GM12865 (cell line): Measurements from ENCODE around the gene ARID2.
A peak's percentile ranks its signal among the peaks of the same experiment; 100 is the strongest.

Experiments used
- DNase-seq: peaks from one replicate; pipeline ENCODE4 v3.0.0; 2010; ENCODE audit warnings: low read depth
- H3K4me3 ChIP-seq: 2 replicates; pipeline ENCODE4 v1.5.1; 2011; ENCODE audit warnings: mild to moderate bottlenecking, low read depth, low read length, control low read depth
- TF ChIP-seq, protein P1 (sequence below): IDR thresholded peaks from 2 replicates; pipeline ENCODE4 v1.5.1; 2011; ENCODE audit warnings: low read length, control low read depth, low read depth, inconsistent platforms; ENCODE audit not compliant: insufficient read depth; ENCODE audit errors: missing control alignments

Gene ARID2

DNA sequence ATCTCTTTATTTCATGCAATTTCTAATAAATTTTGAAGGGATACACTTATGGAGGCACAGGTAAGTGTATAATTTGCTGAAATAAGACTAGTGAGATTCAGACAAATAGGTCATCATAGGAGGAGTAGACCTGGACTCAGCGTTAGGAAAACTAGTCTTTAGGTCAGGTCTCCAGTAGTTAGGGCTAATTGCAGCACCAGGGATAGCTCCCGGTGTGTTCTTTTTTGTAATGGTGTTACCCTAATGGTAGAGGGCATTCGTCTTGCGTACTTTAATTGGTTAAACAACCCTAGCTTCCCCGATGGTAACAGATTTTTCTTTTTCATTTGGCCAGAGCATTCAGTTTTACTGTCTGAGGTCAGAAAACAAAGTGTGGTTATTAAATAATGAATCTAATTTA, 64.9 kb downstream of the ARID2 start:
- no peak for DNase-seq
- TF ChIP-seq, protein P1, sequence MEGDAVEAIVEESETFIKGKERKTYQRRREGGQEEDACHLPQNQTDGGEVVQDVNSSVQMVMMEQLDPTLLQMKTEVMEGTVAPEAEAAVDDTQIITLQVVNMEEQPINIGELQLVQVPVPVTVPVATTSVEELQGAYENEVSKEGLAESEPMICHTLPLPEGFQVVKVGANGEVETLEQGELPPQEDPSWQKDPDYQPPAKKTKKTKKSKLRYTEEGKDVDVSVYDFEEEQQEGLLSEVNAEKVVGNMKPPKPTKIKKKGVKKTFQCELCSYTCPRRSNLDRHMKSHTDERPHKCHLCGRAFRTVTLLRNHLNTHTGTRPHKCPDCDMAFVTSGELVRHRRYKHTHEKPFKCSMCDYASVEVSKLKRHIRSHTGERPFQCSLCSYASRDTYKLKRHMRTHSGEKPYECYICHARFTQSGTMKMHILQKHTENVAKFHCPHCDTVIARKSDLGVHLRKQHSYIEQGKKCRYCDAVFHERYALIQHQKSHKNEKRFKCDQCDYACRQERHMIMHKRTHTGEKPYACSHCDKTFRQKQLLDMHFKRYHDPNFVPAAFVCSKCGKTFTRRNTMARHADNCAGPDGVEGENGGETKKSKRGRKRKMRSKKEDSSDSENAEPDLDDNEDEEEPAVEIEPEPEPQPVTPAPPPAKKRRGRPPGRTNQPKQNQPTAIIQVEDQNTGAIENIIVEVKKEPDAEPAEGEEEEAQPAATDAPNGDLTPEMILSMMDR, result no peak
- H3K4me3 ChIP-seq, result no peak overlapping the region

DNA sequence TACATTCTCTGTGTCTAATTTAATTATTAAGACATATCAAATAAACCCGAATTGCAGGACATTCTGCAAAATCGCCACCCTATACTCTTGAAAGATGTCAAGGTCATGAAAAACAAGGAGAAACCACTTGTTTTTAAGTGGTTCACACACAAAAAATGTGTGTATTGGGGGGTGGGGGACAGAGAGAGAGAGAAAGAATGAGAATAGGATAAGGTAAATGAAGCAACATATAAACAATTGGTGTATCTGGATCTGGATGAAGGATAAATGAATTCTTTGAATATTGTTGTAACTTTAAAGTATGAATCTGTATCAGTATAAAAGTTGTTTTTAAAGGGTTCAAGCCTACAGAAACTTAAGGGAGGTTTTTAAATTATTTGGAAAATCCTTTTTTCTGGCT, 72.1 kb downstream of the ARID2 start:
- no peak overlapping the region for H3K4me3 ChIP-seq
- TF ChIP-seq, protein P1, result no peak
- no peak for DNase-seq

DNA sequence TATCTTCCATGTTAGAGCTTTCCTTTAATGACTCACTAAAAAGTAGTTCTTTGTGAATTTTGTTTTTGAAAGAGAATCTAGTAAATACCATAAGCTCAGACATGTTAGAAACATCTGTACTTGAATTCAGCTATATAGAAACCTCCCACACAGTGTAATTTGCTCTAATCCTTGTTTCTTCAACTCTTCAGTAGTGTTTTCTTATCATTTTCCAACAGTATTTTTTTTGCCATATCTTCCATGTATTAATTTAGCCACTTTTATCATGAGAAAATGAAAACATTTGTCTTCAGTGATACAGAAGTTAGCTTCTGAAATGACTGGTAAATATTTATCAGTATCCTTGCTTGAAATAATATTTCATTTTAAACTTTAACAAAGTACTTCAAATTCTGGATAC, 73.6 kb downstream of the ARID2 start:
- H3K4me3 ChIP-seq, result no peak overlapping the region
- no peak for DNase-seq
- TF ChIP-seq, protein P1, result no peak

DNA sequence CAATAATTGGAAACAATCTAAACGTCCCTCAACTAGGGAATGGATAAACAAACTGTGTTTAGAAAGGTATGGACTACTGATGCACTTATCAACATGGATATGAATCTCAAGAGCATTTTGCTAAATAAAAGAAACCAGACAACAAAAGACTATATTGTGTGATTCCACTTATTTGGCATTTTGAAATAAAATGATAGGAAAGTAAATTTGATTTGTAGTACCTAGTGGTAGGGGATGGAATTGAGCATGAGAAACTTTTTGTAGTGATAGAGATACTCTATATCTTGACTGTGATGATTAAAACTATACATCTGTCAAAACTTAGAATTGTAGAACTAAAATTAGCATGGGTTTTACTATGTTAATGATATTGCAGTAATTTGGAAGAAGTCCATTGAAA, 87.1 kb downstream of the ARID2 start:
- no peak for DNase-seq
- TF ChIP-seq, protein P1, result no peak
- H3K4me3 ChIP-seq, result no peak overlapping the region

DNA sequence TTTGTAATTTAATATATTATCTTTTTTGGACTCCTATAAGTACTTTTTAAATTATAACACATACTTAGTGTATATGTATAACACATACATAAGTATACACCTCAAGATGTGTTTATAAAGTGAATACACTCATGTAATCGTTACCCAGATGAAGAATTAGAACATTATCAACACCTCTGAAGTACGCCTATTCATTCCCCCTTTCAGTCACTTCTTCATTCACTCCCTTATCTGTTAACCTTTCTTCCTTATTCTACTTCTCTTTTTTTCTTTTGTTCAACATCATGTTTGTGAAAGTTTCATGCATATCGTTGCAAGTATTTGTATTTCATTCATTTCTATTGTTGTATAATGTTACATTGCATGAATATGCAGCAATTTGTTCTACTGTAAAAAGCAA, 98.5 kb downstream of the ARID2 start:
- TF ChIP-seq, protein P1, result no peak
- DNase-seq, result no peak
- H3K4me3 ChIP-seq, result no peak overlapping the region

DNA sequence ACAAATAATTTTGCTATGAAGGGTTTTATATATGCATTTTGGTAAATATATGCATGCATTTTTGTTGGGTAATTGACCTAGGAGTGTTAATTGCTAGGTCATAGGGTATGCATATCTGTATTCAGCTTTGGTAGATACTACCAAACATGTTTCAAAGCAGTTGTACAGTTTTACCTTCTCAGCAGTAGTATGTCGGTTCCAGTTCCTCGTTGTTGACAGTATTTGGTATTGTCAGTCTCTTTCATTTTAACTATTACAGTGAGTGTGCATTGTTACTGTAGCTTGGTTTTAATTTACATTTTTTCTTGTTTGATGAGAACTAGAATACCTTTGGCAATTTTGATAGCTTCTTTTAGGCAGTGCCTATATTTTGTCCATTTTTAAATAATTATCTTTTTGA, 98.9 kb downstream of the ARID2 start:
- DNase-seq, result peak; percentile 21
- no peak overlapping the region for H3K4me3 ChIP-seq
- TF ChIP-seq, protein P1, result no peak

DNA sequence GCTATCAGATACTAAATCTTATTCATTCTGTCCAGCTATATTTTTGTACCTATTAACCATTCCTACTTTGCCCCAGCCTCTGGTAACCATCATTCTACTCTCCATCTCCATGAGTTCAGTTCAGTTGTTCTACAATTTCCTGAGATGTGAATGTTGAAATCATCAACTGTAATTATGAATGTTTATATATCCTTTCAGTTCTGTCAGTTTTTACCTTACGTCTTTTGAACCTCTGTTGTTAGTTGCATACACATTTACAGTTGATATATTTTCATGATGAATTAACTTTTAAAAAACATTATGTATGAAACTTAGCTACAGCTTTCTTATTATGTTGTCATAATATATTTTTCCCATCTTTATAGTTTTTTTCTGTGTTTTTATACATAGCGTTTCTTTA, 102.1 kb downstream of the ARID2 start:
- no peak overlapping the region for H3K4me3 ChIP-seq
- no peak for DNase-seq
- TF ChIP-seq, protein P1, result no peak
